Cortex of kidney (tissue), 1 donor: Measurements from ENCODE around the gene ZBTB3.
"Not testable (repeated sequence)": the region's sequence is repeated elsewhere in the genome, so short reads cannot be mapped to it uniquely, and the experiment has no call there.

Experiments
- DNase-seq: peaks from one replicate; lab custom pipeline; 2025; lab: John Stamatoyannopoulos, UW

ZBTB3 gene

DNA sequence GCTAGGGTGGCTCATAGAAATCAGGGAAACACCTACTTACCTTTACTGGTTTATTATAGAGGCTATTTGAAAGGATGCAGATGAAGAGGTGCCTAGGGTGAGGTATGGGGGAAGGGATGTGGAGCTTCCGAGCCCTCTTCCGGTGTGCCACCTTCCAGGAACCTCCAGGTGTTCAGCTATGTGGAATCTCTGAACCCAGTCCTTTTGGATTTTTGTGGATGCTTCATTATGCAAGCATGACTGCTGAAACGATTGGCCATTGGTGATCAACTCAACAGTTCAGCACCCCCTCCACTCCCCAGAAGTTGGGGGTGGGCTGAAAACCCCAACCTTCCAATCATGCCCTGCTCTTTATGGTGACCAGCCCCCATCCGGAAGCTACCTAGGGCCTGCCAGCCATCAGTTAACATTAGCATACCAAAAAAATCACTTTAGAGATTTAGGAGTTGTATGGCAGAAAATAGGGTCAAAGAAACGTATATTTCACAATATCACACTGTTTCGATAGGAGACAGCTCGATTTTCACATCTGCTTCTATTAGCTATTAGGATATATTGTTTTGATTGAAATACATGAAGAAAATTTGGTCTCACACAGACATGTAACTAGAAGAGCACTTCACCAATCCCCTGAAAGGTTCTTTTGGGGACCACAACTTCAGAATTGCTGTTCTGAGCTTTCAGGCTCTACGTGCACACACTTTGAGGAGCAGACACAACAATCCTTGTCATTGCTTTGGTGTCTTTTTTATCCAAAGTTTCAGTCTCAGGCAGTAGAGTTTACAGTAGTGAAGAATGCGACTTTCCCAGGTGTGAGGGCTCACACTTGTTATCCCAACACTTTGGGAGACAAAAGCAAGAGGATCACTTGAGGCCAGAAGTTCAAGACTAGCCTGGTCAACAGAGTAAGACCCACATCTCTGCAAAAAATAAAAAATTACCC, 4.2 kb upstream of the ZBTB3 start:
- no peak for DNase-seq

DNA sequence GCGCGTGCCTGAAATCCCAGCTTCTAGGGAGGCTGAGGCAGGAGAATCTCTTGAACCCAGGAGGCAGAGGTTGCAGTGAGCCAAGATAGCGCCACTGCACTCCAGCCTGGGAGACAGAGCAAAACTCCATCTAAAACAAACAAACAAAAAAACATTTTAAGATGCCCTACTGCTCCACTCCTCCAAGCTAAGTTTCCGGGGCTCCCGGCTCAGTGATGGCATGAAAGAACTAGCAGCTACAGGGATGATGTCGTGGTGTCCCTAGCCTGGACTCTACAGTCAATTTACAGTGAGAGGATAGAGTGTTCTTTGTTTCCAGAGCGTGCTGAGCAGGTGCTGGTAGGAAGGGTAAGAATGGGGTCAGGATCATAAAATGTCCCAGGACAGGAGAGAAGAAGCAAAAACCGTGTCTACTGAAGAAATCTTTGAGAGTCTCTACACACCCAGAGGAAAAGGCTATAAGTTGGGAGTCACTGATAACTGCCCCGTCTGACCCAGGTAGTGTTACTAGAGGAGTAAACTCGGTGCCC, 1.2 kb upstream of the ZBTB3 start:
- no peak for DNase-seq

DNA sequence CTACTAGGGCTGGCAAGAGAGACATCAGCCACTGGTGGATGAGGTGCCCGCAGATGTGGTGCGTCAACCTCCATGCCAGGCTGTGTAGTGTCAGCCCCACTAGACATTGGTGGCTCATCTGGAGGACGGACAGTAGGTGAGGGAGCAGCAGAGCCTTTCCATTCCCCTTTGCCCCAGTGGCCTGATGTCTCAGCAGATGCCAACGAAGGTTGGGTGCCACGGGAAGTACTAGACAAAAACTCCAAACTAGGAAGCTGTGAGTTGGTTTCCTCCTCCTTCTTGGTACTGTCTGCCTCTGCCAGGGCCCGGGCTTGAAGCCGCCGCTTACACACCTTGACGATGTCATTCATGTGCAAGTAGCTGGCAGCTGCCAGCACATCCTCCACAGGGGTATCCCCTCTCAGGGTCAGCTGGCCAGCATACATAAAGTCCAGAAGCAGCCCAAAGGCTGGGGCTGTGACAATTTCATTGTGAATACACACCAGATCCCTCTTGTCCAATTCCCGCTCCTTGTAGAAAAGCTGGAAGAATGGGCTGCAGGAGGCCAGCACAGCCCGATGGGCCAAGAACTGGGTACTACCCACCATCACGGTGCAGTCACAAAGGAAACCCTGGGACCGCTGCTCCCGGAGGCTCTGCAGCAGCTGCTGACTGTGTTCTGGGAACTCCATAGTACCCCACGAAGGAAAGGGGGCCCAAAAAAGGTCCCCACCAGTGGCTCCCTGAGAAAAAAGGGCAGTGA, 795 bp downstream of the ZBTB3 start:
- no peak for DNase-seq

DNA sequence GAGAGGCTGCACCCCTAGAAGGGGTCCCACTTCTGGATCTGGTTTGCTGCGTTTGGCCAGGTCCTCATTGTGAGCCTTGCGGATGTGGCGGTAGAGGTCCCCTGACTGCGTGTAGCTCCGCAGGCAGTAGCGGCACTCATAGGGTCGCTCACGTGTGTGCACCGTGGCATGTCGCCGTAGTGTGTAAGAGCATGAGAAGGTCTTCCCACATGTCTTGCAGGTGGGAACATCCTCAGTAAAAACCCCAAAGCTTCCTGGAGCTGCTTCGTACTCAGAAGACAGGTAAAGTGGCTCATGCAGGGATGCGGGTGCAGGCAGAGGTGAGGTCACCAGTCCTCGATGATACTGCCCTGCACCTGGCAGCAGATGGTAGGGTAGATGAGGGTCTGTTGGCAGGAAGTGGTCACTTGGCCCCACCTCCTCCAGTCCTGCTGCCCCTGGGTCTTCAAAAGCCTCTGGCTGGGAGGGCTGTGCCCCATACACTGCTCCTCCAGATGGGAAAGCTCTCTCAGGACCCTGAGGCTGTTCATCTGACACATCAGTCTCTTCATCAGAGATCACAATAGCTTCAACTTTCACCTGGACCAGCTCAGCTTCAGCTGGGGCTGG, 1.7 kb downstream of the ZBTB3 start:
- DNase-seq, result no peak

DNA sequence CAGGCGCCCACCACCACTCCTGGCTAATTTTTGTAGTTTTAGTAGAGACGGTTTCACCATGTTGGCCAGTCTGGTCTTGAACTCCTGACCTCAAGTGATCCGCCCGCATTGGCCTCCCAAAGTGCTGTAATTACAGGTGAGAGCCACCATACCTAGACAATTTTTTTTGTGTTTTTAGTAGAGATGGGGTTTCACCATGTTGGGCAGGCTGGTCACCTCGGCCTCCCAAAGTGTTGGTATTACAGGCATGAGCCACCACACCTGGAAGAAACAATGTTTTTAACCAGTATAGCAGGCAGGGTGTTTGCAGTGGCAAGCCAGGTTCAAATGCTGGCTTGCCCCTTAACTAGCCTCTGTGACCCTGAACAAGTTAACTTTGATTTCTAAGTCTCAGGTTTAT, 4.0 kb downstream of the ZBTB3 start:
- not testable (repeated sequence) for DNase-seq

DNA sequence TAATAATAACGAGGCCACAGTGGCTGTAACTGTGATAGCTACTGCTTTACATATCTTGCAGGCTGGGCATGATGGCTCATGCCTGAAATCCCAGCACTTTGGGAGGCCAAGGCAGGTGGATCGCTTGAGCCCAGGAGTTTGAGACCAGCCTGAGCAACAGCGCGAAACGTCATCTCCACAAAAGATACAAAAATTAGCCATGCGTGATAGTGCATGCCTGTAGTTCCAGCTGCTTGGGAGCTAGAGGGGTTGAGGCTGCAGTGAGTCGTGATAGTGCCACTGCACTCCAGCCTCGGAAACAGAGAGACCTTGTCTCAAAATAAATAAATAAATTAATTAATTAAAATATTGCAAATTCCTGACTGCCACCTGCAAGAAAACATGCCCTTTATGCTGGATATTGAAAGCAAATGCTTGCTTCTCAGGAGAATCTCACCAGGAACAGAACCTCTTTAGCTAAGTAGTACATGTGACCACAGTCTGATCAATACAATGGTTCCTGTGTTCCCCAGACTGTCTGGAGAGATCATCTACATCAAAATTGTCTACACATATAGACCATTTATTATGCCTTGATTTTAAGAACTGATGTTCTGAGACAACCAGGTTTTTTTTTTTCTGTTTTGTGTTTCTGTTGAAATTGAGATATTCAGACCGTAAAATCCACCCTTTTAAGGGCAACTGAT, 6.3 kb downstream of the ZBTB3 start:
- no peak for DNase-seq

DNA sequence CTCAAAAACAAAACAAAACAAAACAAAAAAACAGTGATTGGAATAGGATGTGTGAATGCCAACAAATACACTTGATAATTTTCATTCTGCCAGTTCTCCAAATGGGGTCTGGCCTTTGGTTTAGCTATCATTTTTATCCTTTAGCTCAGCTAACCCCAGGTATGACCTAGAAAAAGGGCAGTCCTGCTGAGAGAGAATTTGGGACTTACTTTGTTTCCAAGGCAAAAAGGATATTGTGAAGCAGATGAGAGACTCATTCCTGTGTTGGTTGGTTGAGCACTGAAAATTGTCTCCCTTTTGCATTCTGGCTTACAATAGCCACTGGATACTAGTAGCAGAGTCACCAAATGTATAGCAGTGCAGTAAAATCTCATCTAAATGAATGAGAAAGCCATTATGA, 16.8 kb downstream of the ZBTB3 start:
- no peak for DNase-seq

DNA sequence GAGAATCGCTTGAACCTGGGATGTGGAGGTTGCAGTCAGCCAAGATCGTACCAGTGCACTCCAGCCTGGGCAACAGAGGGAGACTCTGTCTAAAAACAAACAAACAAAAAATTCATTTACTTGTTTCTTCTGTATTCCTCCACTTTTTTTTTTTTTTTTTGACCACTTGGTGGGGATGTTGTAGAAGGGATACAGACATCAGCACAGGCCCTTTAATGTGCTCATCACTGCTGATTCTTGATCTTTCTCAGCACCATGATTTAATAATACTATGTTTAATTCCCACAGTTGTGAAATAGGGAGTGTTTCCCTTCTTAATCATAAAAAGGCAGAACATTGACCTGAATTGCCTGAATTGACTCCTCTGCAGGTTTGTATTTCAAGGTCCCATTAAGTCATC, 21.1 kb downstream of the ZBTB3 start:
- no peak for DNase-seq

DNA sequence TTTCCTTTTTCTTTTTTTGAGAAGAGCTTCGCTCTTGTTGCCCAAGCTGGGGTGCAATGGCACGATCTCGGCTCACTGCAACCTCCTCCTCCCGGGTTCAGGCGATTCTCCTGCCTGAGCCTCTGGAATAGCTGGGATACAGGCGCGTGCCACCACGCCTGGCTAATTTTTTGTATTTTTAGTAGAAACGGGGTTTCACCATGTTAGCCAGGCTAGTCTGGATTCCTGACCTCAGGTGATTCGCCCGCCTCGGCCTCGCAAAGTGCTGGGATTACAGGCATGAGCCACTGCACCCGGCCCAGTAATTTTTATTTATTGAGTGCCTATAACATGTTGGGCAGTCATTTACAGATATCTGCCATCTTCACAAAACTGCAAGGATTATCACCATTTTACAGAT, 23.9 kb downstream of the ZBTB3 start:
- not testable (repeated sequence) for DNase-seq

DNA sequence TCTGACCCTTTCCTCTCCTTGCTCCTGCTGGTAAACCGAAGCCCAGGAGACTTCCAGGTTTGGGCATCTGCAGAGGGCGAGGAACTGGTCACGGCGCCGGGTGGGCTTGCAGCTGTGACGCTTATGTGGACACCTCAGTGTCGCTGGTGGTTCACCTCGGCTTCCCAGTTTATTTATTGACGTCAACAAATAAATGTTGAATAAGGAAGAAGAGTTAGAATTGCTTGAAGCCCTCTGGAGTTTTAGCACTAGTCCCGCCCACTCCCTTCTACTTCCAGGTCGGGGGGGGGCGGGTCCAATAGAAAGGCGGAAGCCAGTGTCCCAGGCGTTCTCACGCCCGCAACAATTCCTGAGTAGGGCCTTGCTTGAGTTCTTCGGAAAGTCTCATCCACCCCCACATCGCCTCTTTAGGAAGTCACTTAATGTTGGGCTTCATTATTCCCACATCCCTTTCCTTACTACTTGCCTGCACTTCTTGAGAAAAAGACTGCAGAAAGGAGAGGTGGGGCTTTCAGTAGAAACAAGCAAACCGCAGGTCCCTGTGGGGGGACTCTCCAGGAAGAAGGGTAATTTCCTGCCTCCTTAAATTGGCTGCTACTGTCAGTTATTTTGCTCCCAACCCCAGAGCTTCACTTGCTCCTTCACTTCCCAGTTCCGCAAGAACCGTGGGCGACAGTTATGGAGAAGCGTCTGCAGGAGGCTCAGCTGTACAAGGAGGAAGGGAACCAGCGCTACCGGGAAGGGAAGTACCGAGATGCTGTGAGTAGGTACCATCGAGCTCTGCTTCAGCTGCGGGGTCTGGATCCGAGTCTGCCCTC, 25.6 kb downstream of the ZBTB3 start, which contains the start of gene TTC9C:
Gene TTC9C, plus strand, starts transcription at position 316 of the 818 bp plus-strand sequence. Its CDS starts 363 bp downstream, at position 679.
- DNase-seq, result no peak

DNA sequence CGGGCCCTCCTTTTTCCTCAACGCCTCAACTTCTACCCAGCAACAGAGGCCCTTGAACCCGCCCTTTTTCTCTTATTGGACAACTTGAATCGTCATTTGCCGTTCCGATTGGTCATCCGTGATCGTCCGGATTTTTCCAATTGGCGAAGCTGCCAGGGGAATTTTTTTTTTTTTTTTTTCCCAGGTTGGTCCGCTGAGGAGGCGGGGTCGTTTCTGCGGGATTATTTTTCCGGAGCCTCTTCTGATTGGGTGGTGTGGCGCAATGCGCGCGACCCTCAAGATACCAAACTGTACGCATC, 26.1 kb downstream of the ZBTB3 start:
- DNase-seq, result no peak

DNA sequence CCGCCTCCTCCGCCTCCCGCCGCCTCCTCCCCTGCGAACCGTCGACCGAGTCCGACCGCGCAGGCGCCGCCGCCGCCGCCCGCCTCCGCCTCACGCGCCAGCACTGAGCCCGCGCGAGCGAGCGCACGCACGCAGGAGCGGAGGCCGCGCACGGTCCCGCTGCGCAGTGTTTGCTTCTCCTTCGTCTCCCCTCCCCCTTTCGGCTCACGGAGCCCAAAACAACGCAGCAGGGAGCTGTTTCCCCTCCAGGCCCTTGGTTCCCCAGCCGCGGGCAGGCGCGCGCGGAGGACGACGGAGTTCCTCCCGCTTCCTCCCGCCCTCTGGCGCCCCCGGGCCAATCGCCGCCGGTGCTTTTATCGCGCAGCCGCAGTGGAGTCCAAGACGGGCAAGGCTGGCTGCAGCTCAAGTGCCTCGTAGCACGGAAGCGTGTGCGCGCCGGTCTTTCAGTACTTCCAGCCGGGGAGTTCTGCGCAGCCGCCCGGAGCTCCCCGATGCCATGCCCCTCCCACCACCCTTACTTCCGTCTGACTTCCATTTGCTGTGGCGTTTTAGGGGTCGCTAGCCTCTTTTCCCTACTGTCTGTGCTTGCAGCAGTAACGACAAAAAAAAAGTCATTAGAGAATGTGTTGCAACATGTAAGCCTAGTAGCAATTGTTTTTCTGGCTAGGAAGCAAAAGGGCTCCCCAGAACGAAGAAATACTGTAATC, 26.6 kb downstream of the ZBTB3 start, which contains the start of gene HNRNPUL2:
Gene HNRNPUL2, minus strand, starts transcription at position 293 of the 707 bp plus-strand sequence. CDS start 301 bp downstream, outside the sequence.
- DNase-seq, result peak; percentile 96

DNA sequence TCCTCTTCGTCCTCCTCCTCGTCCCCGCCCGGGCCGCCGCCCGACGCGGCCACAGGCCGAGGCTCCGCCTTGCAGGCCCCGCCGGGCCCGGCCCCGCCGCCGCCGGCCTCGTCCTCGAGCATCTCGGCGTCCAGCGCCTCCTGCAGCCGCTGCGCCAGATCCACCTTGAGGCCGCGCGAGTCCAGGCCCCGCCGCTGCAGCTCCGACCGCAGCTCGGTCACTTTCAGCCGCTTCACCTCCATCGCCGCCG, 27.1 kb downstream of the ZBTB3 start:
- DNase-seq, result no peak

DNA sequence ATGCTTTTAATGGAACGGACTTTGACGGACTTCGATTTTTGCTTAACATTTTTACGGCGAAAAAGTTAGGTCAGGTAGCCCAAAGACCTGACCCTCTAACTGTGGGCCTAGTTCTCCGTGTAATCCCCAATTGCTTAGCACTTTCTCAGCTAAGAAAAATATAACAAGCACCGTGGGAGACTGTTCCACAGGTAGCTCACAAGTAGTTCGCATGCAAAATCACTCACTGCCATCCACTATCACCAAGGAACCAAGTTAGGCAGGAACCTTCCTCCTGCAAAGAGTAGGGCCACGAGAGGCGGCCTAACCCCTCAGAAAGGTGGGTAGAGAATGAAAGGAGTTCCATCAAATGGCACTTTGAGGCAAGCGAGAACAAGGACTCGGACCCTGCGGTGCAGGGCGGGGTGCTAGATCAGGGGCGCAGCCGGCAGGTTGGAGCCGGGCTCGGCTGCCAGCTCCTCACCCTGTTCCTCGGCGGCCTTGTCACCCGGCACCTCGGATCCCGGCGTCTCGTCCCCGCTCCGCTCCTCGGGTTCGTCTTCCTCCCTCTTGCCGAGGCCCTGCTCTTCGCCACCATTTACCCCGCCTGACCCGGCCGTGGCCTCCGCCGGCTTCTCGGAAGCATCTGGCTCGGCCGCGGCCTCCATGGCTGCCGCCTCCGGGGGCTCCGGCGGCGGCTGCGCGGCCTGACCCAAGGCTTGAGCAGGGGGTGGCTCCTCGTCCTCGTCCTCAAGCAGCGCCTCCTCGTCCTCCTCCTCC, 27.6 kb downstream of the ZBTB3 start:
- DNase-seq, result no peak

DNA sequence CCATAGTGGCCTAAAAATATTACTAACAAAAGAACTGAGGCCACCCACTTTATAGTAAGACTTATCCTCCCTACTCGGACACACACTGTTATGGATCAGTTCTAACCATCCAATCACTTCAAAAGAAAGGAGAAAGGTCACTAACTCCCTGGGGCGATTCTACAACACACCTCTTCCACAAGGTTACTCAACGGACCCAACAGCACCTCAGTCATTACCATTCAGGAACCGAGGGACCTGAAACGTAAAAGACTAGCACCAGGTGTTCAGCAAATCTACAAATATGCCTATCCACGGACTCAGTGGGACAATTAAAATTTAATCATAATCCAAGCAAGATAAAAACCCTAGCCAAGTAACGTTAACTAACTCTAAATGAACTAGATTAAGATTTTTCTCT, 28.3 kb downstream of the ZBTB3 start:
- DNase-seq, result no peak

DNA sequence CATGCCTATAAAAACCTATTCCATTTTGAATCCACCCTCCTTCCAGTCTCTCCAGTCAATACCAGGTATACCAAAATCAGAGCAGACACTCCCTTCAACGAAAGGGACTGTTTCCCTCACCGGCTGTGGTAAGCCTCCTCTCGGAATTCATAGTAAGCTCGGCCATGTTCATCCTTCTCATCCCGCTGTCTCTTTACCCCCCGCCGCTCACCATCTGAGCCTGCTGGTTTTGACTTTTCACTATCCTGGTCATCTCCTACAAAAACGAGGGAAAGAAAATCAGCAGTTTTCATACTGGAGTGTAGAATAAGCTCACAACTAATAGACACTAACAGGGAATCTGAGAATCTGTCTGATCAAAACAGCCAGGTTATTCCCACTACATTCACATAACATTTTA, 29.8 kb downstream of the ZBTB3 start:
- no peak for DNase-seq

DNA sequence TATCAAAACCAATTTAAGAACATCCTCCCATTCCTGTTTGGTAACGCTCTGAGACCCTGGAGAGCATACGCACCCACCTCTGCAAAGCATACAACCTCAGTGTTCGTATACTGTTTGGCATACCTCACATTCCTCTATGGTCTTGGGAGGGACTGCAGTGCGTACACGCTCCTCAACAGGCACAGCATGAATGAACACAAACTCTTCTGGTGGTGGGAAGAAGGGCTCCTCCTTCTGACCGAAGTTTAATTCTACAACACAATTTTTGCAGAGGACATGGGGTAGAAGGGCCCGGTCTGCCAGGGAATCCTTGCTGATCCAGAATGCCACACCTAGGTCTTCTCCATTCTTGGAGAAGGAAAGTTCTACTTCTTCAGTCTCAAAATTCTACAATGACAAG, 32.0 kb downstream of the ZBTB3 start:
- no peak for DNase-seq

DNA sequence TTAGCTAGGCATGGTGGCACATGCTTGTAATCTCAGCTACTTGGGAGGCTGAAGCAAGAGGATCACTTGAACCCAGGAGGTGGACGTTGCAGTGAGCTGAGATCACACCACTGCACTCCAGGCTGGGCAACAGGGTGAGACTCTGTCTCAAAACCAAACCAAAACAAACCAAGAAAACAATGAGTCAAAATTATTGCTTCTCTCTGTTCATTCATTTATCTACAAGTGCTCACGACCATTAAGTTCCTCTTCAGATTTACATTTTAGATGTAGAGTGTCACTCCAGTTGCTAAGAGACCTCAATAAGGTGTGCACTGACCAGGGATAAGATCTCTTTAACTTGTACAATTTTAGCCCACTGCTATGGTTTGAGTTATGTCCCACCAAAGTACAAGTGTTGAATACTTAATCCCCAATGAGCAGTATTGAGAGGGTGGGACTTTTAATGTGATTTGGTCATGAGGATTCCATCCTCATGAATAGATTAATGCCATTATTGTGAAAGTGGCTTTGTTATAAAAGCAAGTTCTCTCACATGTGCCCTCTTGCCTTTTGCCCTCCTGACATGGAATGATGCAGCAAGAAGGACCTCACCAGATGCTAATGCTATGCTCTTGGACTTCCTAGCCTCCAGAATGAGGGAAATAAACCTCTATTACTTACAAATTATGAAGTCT, 34.5 kb downstream of the ZBTB3 start:
- no peak for DNase-seq

DNA sequence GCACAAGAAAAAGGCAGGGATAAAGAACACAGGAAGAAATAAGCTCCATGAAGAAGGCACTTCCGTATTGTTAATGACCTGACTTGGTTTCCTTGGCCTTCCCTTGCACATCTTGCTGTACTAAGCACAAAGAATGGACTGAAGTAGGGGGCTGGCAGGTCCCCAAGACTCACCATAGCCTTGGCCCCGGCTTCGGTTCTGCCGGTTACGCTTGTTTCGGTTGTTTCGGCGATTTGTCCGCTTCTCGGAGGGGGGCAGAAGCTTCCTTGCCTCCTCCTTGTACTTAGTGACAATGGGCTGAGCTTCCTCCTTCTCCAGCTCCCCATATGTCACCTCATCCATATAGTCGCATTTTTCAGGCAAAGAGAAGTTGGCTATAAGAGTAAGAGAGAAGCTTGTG, 37.1 kb downstream of the ZBTB3 start:
- no peak for DNase-seq
